GM18861 (cell line): ENCODE data around the gene NEK3.
A peak's percentile ranks its signal among the peaks of the same experiment; 100 is the strongest.
"Not testable (repeated sequence)": the region's sequence is repeated elsewhere in the genome, so short reads cannot be mapped to it uniquely, and the experiment has no call there.

Experiments
- ATAC-seq: cut with Tn5 transposase; IDR thresholded peaks from one replicate; pipeline ENCODE4 v1.9.1; 2021; ENCODE audit not compliant: unreplicated experiment

NEK3 gene

DNA sequence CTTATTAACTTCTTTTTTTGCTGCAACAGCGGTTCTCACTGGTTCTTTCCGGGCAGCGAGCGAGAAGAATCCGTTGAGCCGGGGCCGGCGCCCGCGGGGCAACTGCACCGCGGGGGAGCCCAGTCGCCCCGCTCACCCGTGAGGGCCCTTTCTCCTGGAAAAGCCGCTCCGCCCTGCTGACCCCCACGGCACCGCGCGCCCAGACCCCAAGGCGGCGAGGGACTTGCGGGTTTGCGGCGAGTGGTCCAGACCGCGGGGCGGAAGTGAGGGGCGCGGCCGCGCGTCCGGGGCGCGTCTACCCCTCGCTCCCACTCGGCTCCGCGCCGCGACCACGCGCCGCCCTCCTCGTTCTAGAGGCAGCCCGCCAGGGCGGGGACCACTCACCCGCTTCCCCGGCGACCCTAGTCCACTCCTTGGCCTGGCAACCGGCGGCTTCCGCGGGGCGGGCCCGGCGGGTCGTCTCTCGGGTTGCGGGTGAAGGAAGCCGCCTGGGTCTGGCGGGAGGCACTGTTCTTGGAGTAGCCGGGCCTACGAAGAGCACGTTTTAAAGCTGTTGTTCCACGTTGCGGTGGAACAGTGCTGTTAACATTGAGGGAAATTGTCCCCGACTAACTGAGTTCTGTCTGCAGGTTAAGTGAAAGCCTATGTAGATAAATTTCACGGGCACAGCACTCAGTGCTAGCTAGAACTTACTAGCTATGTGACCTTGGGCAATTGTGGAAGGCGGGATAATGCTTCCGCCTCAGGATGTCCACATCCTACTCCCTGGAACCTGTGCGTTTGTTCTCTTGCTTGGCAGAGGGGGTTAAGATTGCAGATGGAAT lies at the start of gene NEK3:
TSS of gene NEK3 (minus strand) at position 439 of the 824 bp plus-strand sequence. CDS start 3,406 bp downstream, outside the sequence.
- peak; percentile 71 for ATAC-seq

GRCh38 chr13:52208384-52208783 lies 49.0 kb upstream of the NEK3 start:
- not testable (repeated sequence) for ATAC-seq

- not testable (repeated sequence) for ATAC-seq
Observed at GRCh38 chr13:52207896-52208295, 48.5 kb upstream of the NEK3 start.

- not testable (repeated sequence) for ATAC-seq
Observed at GRCh38 chr13:52207337-52207736, 47.9 kb upstream of the NEK3 start.

- not testable (repeated sequence) for ATAC-seq
Observed at GRCh38 chr13:52204546-52204945, 45.1 kb upstream of the NEK3 start.

DNA sequence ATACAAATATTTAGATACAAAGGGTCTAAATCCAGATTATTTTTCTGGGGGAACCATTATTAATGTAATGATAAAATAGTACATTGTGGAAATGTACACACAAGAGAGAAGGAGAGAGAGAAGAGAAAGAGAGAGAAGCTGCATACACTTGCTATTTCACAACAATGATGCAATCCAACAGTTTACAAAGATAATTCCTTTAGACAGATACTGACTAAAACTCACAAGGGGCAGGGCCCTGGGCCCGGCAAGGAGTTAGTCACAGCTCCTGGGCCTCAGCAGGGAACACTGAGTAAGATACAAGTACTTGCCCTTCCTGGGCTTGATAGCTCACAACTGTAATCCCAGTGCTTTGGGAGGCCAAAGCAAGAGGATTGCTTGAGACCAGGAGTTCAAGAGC lies 44.5 kb upstream of the NEK3 start:
- not testable (repeated sequence) for ATAC-seq

GRCh38 chr13:52202506-52202905 lies 43.1 kb upstream of the NEK3 start:
- ATAC-seq = not testable (repeated sequence)

DNA sequence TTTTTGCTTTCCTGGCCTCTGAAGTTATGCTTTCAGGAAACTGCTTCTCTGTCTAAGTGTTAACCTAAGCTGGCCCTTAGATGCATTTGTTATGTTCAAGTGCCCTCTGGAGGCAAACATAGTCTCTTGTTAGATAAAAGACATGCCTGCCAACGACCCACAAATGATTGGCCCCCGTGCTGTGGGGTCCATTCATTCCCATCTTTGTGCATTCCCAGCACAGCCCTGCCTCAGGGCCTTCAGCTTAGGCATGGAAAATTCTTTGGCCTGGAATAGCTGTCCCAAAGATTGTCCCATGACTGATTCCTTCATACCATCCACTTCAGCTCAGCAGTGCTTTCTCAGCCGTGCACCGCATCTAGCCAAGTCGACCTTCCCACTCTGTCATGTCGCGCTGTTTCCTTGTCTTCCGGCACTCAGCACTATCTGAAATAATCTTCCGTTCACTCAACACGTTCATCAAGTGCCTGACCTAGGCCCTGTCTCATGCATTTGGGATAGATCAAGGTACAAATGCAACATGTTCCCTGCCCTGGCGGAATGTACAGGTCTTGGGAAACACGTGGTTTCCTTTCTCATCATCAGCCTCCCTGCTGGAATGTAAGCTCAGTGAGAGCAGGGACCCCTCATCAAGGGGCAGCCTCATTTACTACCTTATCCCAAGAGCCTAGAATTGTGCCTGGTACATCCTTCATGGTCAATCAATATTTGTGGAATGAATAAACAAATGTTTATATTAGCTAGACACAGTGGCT lies 42.2 kb upstream of the NEK3 start:
- peak; percentile 60 for ATAC-seq

DNA sequence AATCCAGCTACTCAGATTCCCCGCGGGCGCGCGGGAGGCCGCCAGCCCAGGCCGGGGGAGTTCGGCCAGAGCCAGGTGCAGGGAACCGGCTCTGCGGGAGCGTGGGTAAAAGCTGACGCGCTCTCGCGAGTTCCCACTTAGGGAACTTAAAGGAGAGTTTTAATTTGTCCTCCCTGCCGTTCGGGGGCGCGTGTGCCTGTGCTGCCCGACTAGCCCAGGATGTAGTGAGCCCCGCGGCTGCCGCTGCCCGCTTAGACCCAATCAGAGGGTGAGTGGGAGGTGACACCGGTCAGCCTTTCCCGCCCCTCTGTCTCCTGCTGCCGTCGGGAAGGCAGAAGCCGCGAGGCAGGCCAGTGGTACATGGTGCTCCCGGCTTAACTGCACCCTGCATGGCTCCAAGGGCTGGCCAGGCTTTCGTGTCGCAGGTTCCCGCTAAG lies 36.0 kb upstream of the NEK3 start:
- no peak for ATAC-seq

GRCh38 chr13:52194184-52194868 lies 34.9 kb upstream of the NEK3 start:
- peak; percentile 76 for ATAC-seq

DNA sequence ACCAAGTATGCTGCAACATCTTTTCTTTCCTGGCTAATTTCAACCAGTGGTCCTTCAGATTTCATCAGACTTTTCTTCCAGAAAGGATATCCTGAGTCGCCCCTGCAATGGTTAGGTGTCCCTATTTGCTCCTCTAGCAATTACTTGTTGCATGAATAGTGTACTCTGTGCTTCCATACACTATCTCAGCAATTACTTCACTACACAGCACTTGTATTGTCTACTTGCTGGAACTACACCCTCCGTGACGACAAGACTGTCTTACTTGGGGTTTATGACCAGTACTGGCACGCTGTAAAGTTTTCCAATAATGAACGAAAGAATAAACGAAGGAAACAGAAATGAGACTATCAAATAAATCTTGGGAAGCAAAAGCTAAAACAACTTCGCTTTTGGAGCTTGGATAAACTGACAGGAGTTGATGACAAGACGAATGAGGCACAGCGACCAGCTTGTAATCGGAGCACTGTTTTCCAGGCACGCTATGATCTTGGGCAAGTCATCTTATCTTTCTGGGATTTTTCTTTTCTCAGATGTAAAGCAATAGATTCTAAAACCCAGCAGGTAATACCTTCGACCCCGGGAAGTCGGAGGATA lies 34.3 kb upstream of the NEK3 start:
- peak; percentile 32 for ATAC-seq

GRCh38 chr13:52187424-52188187 lies 28.2 kb upstream of the NEK3 start:
- ATAC-seq = peak; percentile 55

- peak; percentile 25 for ATAC-seq
Observed at GRCh38 chr13:52187029-52187423, 27.6 kb upstream of the NEK3 start.

- not testable (repeated sequence) for ATAC-seq
Observed at GRCh38 chr13:52181316-52181954, 22.0 kb upstream of the NEK3 start.

DNA sequence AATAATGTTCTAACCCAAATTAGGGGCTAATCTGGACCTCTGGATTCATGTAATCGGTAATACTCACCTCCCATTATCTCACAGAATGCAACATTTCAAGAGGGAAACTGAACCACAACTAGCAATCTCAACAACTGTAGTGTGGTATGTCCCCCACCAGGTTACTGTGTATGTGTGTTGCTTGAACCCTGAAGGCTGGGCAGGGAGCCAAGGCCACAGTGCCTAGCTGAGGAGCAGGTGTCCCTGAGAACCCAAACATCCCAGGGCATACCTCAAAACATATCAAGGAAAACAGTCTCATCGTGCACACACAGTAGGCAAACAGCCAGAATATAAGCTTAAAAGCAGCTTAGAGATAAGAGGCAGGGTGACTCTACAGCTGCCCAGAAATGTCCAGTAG lies 20.5 kb upstream of the NEK3 start:
- ATAC-seq = no peak

DNA sequence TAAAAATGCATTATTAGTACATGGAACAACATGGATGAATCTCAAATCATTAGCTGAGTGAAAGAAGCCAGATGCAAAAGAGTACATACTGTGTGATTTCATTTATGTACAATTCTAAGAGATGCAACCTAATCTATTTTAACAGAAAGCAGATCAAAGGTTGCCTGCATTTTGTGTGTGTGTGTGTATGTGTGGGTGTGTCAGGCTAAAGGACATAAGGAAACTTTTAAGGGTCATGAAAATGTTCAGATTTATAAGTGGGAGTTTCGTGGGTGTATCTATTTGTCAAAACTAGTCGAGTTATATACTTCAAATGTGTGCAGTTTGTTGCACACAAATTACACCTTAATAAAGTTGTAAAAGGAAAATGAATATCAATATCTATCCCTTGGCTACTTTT lies 17.9 kb upstream of the NEK3 start:
- ATAC-seq = no peak

DNA sequence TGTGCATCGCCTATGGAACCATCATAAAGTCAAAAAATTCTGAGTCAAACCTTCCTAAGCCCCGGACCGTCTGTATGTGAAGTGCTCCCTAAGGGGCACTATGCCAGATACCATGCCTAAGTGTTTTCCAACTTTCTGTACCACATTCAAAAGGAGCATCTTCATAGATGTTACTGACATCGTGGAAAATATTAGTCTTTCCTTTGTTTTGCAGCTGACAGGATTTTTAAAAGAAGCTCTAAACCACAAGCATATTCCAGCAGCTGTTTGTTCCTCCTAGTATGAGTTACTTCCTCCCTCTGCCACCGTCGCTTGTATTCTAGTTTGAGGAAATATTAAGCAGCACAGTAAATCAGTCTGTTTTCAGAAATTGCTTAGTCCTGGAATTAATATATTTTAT lies 14.6 kb upstream of the NEK3 start:
- ATAC-seq = not testable (repeated sequence)

GRCh38 chr13:52173373-52173772 lies 14.0 kb upstream of the NEK3 start:
- ATAC-seq = no peak

DNA sequence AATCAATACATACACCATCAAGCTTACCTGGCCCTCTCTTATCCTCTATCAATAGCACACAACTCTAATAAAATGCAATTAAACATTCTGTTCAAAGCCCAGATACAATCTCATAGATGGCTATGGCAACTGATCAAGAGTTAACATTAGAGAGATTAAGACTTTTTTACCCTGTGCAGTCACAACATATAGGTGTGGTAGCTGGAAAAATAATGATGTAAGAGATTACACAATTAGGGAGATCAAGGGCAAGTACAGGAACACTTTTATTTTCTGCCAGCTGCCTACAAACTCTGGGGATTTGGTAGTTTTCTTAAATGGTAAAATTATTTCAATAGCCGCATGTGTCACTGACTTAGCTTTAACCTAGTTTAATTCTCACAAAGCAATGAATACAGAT lies 12.3 kb upstream of the NEK3 start:
- ATAC-seq = not testable (repeated sequence)
